22Rv1 (cell line): ENCODE results near the gene LRMDA.

Experiments used
- CTCF ChIP-seq: fragments of 450-650 bp; IDR thresholded peaks from 2 replicates; pipeline ENCODE4 v1.5.1; 2017; ENCODE audit warnings: mild to moderate bottlenecking
- ZFX ChIP-seq: fragments of 450-650 bp; IDR thresholded peaks from 2 replicates; pipeline ENCODE4 v1.6.1; 2017; ENCODE audit warnings: antibody characterized with exemption, borderline replicate concordance

- TF ChIP-seq CTCF (no peak), ZFX (no peak)
Measured at GRCh38 chr10:76416642-76417041, 985.2 kb downstream of the LRMDA start.
